ENCODE measurements around the gene DDB1. TPM values are rescaled to one million over a fixed set of nuclear protein-coding genes. Genes with fewer than 3 reads are reported as not detected.

Gene DDB1
- total RNA-seq, 4 donors from 2014 or later = 175 to 215 (median 189) TPM

GRCh38 chr11:61338783-61339489 is 6.0 kb upstream of the DDB1 start:
- H3K4me3 ChIP-seq = no peak overlapping the region
- H3K9me3 ChIP-seq = no peaks in the 10 kb centered on the region
- H3K27ac ChIP-seq = no peak overlapping the region
- in situ Hi-C loops (cut with MboI; ENCODE audit: low sequenced_read_pairs in 4 of 4) = loop anchor here (5.0 kb wide), 1 partner anchor 48 kb away; no protein-coding TSS in a partner anchor
- ATAC-seq (no peak), DNase-seq (no peak)
- H3K36me3 ChIP-seq = peaks cover 0 to 16% of the 10 kb centered on the region in 2 donors
- no peaks in the 10 kb centered on the region for H3K27me3 ChIP-seq
- intact Hi-C loops (cut with DNase I; ENCODE audit: low total_unique reads) = no loop called here
- H3K4me1 ChIP-seq = peaks cover 2 to 6% of the 10 kb centered on the region in 2 donors
- TF ChIP-seq POLR2A (IDR thresholded peaks at IDR 0.05) (no peak), CTCF (IDR thresholded peaks at IDR 0.05 in 4 of 5, conservative IDR thresholded peaks at IDR 0.05 in 1 of 5) (no peak)

GRCh38 chr11:61337706-61338470 is 5.0 kb upstream of the DDB1 start:
- no peak overlapping the region for H3K27ac ChIP-seq
- no peak for ATAC-seq
- H3K27me3 ChIP-seq = no peaks in the 10 kb centered on the region
- H3K4me1 ChIP-seq = peaks cover 6 to 12% of the 10 kb centered on the region in 2 donors
- peaks cover 0 to 16% of the 10 kb centered on the region in 2 donors for H3K36me3 ChIP-seq
- no peak for TF ChIP-seq POLR2A (IDR thresholded peaks at IDR 0.05)
- no peak for TF ChIP-seq CTCF (IDR thresholded peaks at IDR 0.05 in 4 of 5, conservative IDR thresholded peaks at IDR 0.05 in 1 of 5)
- no peak for DNase-seq
- in situ Hi-C loops (cut with MboI; ENCODE audit: low sequenced_read_pairs in 4 of 4) = loop anchor here (5.0 kb wide), 1 partner anchor 49 kb away; no protein-coding TSS in a partner anchor
- intact Hi-C loops (cut with DNase I; ENCODE audit: low total_unique reads) = no loop called here
- no peak overlapping the region for H3K4me3 ChIP-seq
- H3K9me3 ChIP-seq = no peaks in the 10 kb centered on the region

- ATAC-seq = peak; percentile 34 to 58
- peak; percentile 52 to 80 for DNase-seq
- Histone ChIP-seq H3K9me3 (no peaks in the 10 kb centered on the region), H3K27me3 (no peaks in the 10 kb centered on the region), H3K4me1 (peaks cover 15 to 24% of the 10 kb centered on the region in 2 donors), H3K27ac (peak overlapping the region; percentile 43 to 72 (median 62)), H3K36me3 (peaks cover 0 to 8% of the 10 kb centered on the region in 2 donors), H3K4me3 (no peak overlapping the region)
- peak; percentile 93 to 100 (median 98) for TF ChIP-seq CTCF (IDR thresholded peaks at IDR 0.05 in 4 of 5, conservative IDR thresholded peaks at IDR 0.05 in 1 of 5)
- TF ChIP-seq POLR2A (IDR thresholded peaks at IDR 0.05) = no peak
- in situ Hi-C loops (cut with MboI; ENCODE audit: low sequenced_read_pairs in 4 of 4) = loop anchor here (5.0 kb wide), 1 partner anchor 51 kb away; no protein-coding TSS in a partner anchor
- intact Hi-C loops (cut with DNase I; ENCODE audit: low total_unique reads) = loop anchor here (1.0 kb wide), 1 partner anchor 49 kb away; no protein-coding TSS in a partner anchor
Observed at GRCh38 chr11:61336171-61336935, 3.4 kb upstream of the DDB1 start.

GRCh38 chr11:61335355-61335710 is 2.4 kb upstream of the DDB1 start:
- H3K27ac ChIP-seq = peak overlapping the region in 1 of 4 donors; percentile 72
- intact Hi-C loops (cut with DNase I; ENCODE audit: low total_unique reads) (no loop called here), in situ Hi-C loops (cut with MboI; ENCODE audit: low sequenced_read_pairs in 4 of 4) (loop anchor here (5.0 kb wide), 1 partner anchor 52 kb away; no protein-coding TSS in a partner anchor)
- H3K4me3 ChIP-seq = no peak overlapping the region
- H3K27me3 ChIP-seq = no peaks in the 10 kb centered on the region
- TF ChIP-seq POLR2A (IDR thresholded peaks at IDR 0.05) (no peak), CTCF (IDR thresholded peaks at IDR 0.05 in 4 of 5, conservative IDR thresholded peaks at IDR 0.05 in 1 of 5) (no peak)
- peaks cover 25 to 27% of the 10 kb centered on the region in 2 donors for H3K4me1 ChIP-seq
- no peaks in the 10 kb centered on the region for H3K9me3 ChIP-seq
- no peak for DNase-seq
- peaks cover 0 to 8% of the 10 kb centered on the region in 2 donors for H3K36me3 ChIP-seq
- no peak for ATAC-seq

All from gastrocnemius medialis (tissue), 4 donors.